Lower leg skin (tissue), 3 donors: ENCODE measurements around the gene ZNF300.

Experiments used
- POLR2A ChIP-seq, 2 donors: fragments of 450-650 bp; IDR thresholded peaks; one replicate each; pipeline ENCODE4 v1.6.1; 2016 to 2017; ENCODE audit warnings: antibody characterized with exemption in 2 of 2, mild to moderate bottlenecking in 1 of 2, moderate library complexity in 1 of 2
- TF ChIP-seq, protein P1 (sequence below), 3 donors: fragments of 450-650 bp; IDR thresholded peaks; one replicate each; pipeline ENCODE4 v1.5.1; 2016; ENCODE audit warnings: antibody characterized with exemption in 3 of 3, mild to moderate bottlenecking in 3 of 3, moderate library complexity in 2 of 3

DNA sequence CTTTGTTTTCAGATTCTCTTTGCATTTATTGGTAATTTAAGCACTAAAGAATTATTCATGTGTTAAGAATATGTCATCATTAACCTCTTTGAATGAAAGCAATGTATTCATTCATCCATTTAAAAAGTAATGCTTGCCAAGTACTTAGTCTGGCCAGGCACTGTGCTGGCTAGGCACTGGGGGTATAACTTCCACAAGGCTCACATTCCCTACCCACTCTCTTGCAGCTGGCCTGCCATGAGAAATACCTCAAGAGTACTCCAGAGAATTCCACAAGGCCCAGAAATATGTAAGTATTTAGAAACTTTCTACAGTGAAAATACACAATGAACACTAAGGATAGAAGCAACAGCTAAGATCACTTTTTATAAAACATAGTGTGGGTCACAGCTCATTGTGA is 25.4 kb downstream of the ZNF300 start:
- TF ChIP-seq, protein P1, sequence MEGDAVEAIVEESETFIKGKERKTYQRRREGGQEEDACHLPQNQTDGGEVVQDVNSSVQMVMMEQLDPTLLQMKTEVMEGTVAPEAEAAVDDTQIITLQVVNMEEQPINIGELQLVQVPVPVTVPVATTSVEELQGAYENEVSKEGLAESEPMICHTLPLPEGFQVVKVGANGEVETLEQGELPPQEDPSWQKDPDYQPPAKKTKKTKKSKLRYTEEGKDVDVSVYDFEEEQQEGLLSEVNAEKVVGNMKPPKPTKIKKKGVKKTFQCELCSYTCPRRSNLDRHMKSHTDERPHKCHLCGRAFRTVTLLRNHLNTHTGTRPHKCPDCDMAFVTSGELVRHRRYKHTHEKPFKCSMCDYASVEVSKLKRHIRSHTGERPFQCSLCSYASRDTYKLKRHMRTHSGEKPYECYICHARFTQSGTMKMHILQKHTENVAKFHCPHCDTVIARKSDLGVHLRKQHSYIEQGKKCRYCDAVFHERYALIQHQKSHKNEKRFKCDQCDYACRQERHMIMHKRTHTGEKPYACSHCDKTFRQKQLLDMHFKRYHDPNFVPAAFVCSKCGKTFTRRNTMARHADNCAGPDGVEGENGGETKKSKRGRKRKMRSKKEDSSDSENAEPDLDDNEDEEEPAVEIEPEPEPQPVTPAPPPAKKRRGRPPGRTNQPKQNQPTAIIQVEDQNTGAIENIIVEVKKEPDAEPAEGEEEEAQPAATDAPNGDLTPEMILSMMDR (IDR thresholded peaks at IDR 0.05) = no peak
- no peak for TF ChIP-seq POLR2A (IDR thresholded peaks at IDR 0.05)
